WTC11 (cell line): ENCODE measurements around the gene WDR59.

Source experiments
- CTCF ChIP-seq: fragments of 200-600 bp; IDR thresholded peaks from 2 replicates; pipeline ENCODE4 v1.8.0; 2022; ENCODE audit warnings: antibody characterized with exemption
- TEAD4 ChIP-seq: sonication (generic); formaldehyde crosslinking; IDR thresholded peaks from 2 replicates; pipeline ENCODE4 v1.8.0; 2022; ENCODE audit warnings: mild to moderate bottlenecking, missing genetic modification reagents
- ZNF532 ChIP-seq: fragments of 250-450 bp; sonication (Bioruptor Pico); IDR thresholded peaks from 2 replicates; pipeline ENCODE4 v1.9.0; 2021; ENCODE audit warnings: mild to moderate bottlenecking, borderline replicate concordance
- TF ChIP-seq, protein P1 (sequence below): sonication (generic); formaldehyde crosslinking; IDR thresholded peaks from 2 replicates; pipeline ENCODE4 v1.8.1; 2022; ENCODE audit warnings: low read depth, mild to moderate bottlenecking, moderate library complexity, missing genetic modification reagents, borderline replicate concordance

DNA sequence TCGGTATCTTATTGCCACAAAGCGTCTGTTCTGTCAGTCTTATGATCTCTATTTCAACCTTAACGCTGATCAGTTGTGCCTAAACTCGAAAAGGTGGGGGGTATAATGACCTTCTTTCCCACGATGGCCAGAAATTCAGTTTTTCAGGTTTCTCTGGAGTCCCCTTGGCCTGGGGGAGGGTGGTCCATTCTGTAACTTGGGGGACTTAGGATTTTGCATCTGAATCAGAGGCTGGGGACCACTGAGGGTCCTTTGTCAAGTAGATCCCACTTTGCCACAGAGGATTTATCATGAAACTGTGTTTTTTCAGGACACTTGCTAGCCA lies 6.3 kb upstream of the WDR59 start:
- TF ChIP-seq ZNF532 (CRISPR knock-in tag) (no peak), CTCF (no peak), TEAD4 (CRISPR knock-in tag) (no peak)
- TF ChIP-seq, protein P1, sequence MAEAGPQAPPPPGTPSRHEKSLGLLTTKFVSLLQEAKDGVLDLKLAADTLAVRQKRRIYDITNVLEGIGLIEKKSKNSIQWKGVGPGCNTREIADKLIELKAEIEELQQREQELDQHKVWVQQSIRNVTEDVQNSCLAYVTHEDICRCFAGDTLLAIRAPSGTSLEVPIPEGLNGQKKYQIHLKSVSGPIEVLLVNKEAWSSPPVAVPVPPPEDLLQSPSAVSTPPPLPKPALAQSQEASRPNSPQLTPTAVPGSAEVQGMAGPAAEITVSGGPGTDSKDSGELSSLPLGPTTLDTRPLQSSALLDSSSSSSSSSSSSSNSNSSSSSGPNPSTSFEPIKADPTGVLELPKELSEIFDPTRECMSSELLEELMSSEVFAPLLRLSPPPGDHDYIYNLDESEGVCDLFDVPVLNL (CRISPR knock-in tag): no peak
